Fibroblast of lung (primary cell): Measurements from ENCODE around the gene RBMS1.

Experiments used
- EZH2 ChIP-seq: IDR thresholded peaks from 2 replicates; pipeline ENCODE4 v1.5.1; 2012; ENCODE audit warnings: low read length, control low read depth, mild to moderate bottlenecking; ENCODE audit errors: missing control alignments
- TF ChIP-seq, protein P1 (sequence below), 2 donors: IDR thresholded peaks in 1 of 2; conservative IDR thresholded peaks in 1 of 2; 1 replicate in 1 of 2; 2 replicates in 1 of 2; pipeline ENCODE4 v1.5.1; 2011 to 2012; ENCODE audit warnings: low read length in 2 of 2, control low read depth in 1 of 2, inconsistent platforms in 1 of 2, low read depth in 1 of 2, mild to moderate bottlenecking in 1 of 2

GRCh38 chr2:160356485-160356884 is 137.1 kb downstream of the RBMS1 start:
- TF ChIP-seq, protein P1, sequence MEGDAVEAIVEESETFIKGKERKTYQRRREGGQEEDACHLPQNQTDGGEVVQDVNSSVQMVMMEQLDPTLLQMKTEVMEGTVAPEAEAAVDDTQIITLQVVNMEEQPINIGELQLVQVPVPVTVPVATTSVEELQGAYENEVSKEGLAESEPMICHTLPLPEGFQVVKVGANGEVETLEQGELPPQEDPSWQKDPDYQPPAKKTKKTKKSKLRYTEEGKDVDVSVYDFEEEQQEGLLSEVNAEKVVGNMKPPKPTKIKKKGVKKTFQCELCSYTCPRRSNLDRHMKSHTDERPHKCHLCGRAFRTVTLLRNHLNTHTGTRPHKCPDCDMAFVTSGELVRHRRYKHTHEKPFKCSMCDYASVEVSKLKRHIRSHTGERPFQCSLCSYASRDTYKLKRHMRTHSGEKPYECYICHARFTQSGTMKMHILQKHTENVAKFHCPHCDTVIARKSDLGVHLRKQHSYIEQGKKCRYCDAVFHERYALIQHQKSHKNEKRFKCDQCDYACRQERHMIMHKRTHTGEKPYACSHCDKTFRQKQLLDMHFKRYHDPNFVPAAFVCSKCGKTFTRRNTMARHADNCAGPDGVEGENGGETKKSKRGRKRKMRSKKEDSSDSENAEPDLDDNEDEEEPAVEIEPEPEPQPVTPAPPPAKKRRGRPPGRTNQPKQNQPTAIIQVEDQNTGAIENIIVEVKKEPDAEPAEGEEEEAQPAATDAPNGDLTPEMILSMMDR (conservative IDR thresholded peaks at IDR 0.05 in 1 of 2, IDR thresholded peaks at IDR 0.05 in 1 of 2; ENCODE audit: low read depth in 1 of 2, low read length in 2 of 2): no peak
- TF ChIP-seq EZH2: no peak
